HepG2 (cell line): ENCODE data around the gene APBB2. TPM values are rescaled to one million over a fixed set of nuclear protein-coding genes. Genes with fewer than 3 reads are reported as not detected.

ENCODE experiments used
- ATF7 ChIP-seq, 2 experiments: fragments of 450-650 bp in 1 of 2; sonication (generic) in 1 of 2; formaldehyde crosslinking in 1 of 2; IDR thresholded peaks; 2 replicates each; pipeline versions ENCODE4 v1.4.0 to v1.6.1; 2016 to 2020; ENCODE audit warnings: antibody characterized with exemption in 1 of 2, mild to moderate bottlenecking in 1 of 2, missing genetic modification reagents in 1 of 2
- CBX1 ChIP-seq: IDR thresholded peaks from one replicate; pipeline ENCODE4 v1.6.1; 2016; ENCODE audit warnings: antibody characterized with exemption, low read depth
- CENPX ChIP-seq: sonication (generic); formaldehyde crosslinking; IDR thresholded peaks from 2 replicates; pipeline ENCODE4 v1.9.0; 2021; ENCODE audit warnings: mild to moderate bottlenecking, missing genetic modification reagents, moderate library complexity
- CTCF ChIP-seq: sonication (generic); formaldehyde crosslinking; IDR thresholded peaks from 2 replicates; pipeline ENCODE4 v1.5.0; 2020; ENCODE audit warnings: mild to moderate bottlenecking, missing genetic modification reagents, moderate library complexity
- FOXA3 ChIP-seq: IDR thresholded peaks from 2 replicates; pipeline ENCODE4 v1.6.1; 2016; ENCODE audit warnings: missing genetic modification reagents, missing compliant biosample characterization
- HCFC1 ChIP-seq: fragments of 150-350 bp; IDR thresholded peaks from 2 replicates; pipeline ENCODE4 v1.6.1; 2014; ENCODE audit warnings: low read depth, low read length
- HMGXB4 ChIP-seq, 2 experiments: sonication (generic) in 1 of 2; formaldehyde crosslinking in 1 of 2; IDR thresholded peaks; 2 replicates each; pipeline versions ENCODE4 v1.4.0 to v1.6.1; 2018 to 2020; ENCODE audit warnings: missing genetic modification reagents in 2 of 2, borderline replicate concordance in 1 of 2, low read depth in 1 of 2, mild to moderate bottlenecking in 1 of 2, missing biosample characterization in 1 of 2
- IRF1 ChIP-seq: sonication (generic); formaldehyde crosslinking; IDR thresholded peaks from 2 replicates; pipeline ENCODE4 v1.4.0; 2020; ENCODE audit warnings: low read depth, mild to moderate bottlenecking, missing genetic modification reagents
- KAT8 ChIP-seq: IDR thresholded peaks from 2 replicates; pipeline ENCODE4 v1.6.1; 2016; ENCODE audit warnings: missing genetic modification reagents, missing compliant biosample characterization
- PREB ChIP-seq: sonication (generic); formaldehyde crosslinking; IDR thresholded peaks from 2 replicates; pipeline ENCODE4 v1.4.0; 2020; ENCODE audit warnings: missing genetic modification reagents
- SOX13 ChIP-seq, 3 experiments: fragments of 450-650 bp in 1 of 3; sonication (generic) in 1 of 3; formaldehyde crosslinking in 1 of 3; IDR thresholded peaks in 2 of 3; conservative IDR thresholded peaks in 1 of 3; 2 replicates each; pipeline versions ENCODE4 v1.5.0 to v1.6.1; 2016 to 2020; ENCODE audit warnings: antibody characterized with exemption in 1 of 3, mild to moderate bottlenecking in 1 of 3, missing compliant biosample characterization in 1 of 3, missing genetic modification reagents in 1 of 3, moderate library complexity in 1 of 3
- THAP9 ChIP-seq: sonication (generic); formaldehyde crosslinking; IDR thresholded peaks from 2 replicates; pipeline ENCODE4; 2020; ENCODE audit warnings: missing genetic modification reagents, mild to moderate bottlenecking, borderline replicate concordance
- ZBTB49 ChIP-seq: sonication (generic); formaldehyde crosslinking; IDR thresholded peaks from 2 replicates; pipeline ENCODE4 v1.4.0; 2020; ENCODE audit warnings: missing genetic modification reagents, borderline replicate concordance
- ZBTB7A ChIP-seq: sonication (generic); formaldehyde crosslinking; IDR thresholded peaks from 2 replicates; pipeline ENCODE4 v1.8.0; 2022; ENCODE audit warnings: mild to moderate bottlenecking, missing genetic modification reagents
- ZNF567 ChIP-seq: sonication (generic); formaldehyde crosslinking; IDR thresholded peaks from 2 replicates; pipeline ENCODE4 v1.8.1; 2023; ENCODE audit warnings: mild to moderate bottlenecking, missing genetic modification reagents, borderline replicate concordance
- ZNF605 ChIP-seq: sonication (generic); formaldehyde crosslinking; IDR thresholded peaks from 2 replicates; pipeline ENCODE4 v1.8.0; 2022; ENCODE audit warnings: mild to moderate bottlenecking, missing genetic modification reagents
- polyA plus RNA-seq, 8 experiments: library from polyadenylated mRNA; depleted of rRNA in 3 of 8; stranded (reverse) in 7 of 8; unstranded in 1 of 8; fragments of >200 nt; fragmentation: Illumina TruSeq in 4 of 8; extraction: Trizol in 4 of 8; gene quantifications; 2 replicates each; pipeline versions ENCODE4 v1.2.1 to v1.2.3, GENCODE V29; 2011 to 2016; ENCODE audit warnings: low read depth in 4 of 8, missing spikeins in 1 of 8, mixed read lengths in 1 of 8; ENCODE audit not compliant: insufficient read depth in 1 of 8
- total RNA-seq, 5 experiments: library from RNA; depleted of rRNA; stranded (reverse); fragments of >200 nt; fragmentation: Illumina TruSeq; extraction: Trizol; gene quantifications; 2 replicates each; pipeline ENCODE4 v1.2.3, GENCODE V29; 2016; ENCODE audit warnings: low read depth in 1 of 5

The APBB2 gene
- total and polyA plus RNA-seq, 2 of the 13 experiments (the other 11 are each of a cell fraction or from before 2014, with no cell fraction given), result 11.7 to 17.0 TPM

- no peak for TF ChIP-seq ZNF567 (CRISPR knock-in tag)
- TF ChIP-seq PREB (CRISPR knock-in tag), result no peak
- 0 out of 4 replicates have a peak, but pooled peaks of 1 of the 2 experiments have one; percentile 44 for TF ChIP-seq HMGXB4 (CRISPR knock-in tag; IDR thresholded peaks at IDR 0.05; ENCODE audit: borderline replicate concordance in 1 of 2, low read depth in 1 of 2)
- peak; percentile 66; the same call in 1 of the 2 replicates for TF ChIP-seq THAP9 (CRISPR knock-in tag)
- no peak for TF ChIP-seq CENPX
- TF ChIP-seq ZBTB49 (CRISPR knock-in tag), result no peak
- no peak for TF ChIP-seq SOX13 (IDR thresholded peaks at IDR 0.05)
- TF ChIP-seq SOX13 (CRISPR knock-in tag; conservative IDR thresholded peaks at IDR 0.05 in 1 of 2, IDR thresholded peaks at IDR 0.05 in 1 of 2), result no peak
- TF ChIP-seq CBX1, result no peak
- no peak for TF ChIP-seq KAT8 (CRISPR knock-in tag)
- no peak for TF ChIP-seq IRF1 (CRISPR knock-in tag)
- TF ChIP-seq ZNF605 (CRISPR knock-in tag), result no peak
- no peak for TF ChIP-seq HCFC1
- TF ChIP-seq ZBTB7A (CRISPR knock-in tag), result no peak
- peak; percentile 81 for TF ChIP-seq CTCF (CRISPR knock-in tag)
- no peak for TF ChIP-seq FOXA3
- TF ChIP-seq ATF7 (IDR thresholded peaks at IDR 0.05), result no peak
- TF ChIP-seq ATF7 (CRISPR knock-in tag; IDR thresholded peaks at IDR 0.05), result no peak
Measured at GRCh38 chr4:40908702-40909362, 305.5 kb downstream of the APBB2 start (continued).
